ENCODE results near the gene CDH5. TPM values are rescaled to one million over a fixed set of nuclear protein-coding genes. Genes with fewer than 3 reads are reported as not detected.

Gene CDH5
- total RNA-seq, 1 experiment from 2014 or later: 0.25 TPM

DNA sequence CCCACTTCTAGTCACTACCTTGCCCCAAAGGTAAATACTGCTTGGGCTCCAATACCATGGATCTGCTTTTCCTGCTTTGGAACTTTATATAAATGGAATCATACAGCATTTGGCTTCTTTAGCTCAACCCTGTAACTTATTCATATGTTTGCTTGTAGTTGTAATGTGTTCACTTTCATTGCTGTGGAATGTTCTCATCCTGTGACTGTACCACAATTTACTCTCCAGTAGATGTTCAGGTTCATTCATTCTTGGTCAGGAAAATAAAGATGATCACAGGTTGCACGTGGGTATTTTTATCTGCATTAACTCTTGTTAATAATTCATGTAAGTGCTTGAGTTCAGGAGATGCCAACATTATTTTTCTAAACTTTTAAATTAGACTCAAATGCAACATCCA lies 53.9 kb downstream of the CDH5 start:
- Mint-ChIP-seq H3K9me3 (ENCODE audit: unreplicated experiment) (no peaks in the 10 kb centered on the region), H3K36me3 (ENCODE audit: insufficient read depth, unreplicated experiment) (no peaks in the 10 kb centered on the region), H3K27me3 (ENCODE audit: insufficient read depth, unreplicated experiment) (peaks cover 11% of the 10 kb centered on the region), H3K4me3 (ENCODE audit: unreplicated experiment) (no peak overlapping the region), H3K27ac (ENCODE audit: unreplicated experiment) (no peak overlapping the region), H3K4me1 (ENCODE audit: low read depth, unreplicated experiment) (no peaks in the 10 kb centered on the region)
- no TSS peak for BruUV-seq (replicated peaks)
- TF ChIP-seq, protein P1, sequence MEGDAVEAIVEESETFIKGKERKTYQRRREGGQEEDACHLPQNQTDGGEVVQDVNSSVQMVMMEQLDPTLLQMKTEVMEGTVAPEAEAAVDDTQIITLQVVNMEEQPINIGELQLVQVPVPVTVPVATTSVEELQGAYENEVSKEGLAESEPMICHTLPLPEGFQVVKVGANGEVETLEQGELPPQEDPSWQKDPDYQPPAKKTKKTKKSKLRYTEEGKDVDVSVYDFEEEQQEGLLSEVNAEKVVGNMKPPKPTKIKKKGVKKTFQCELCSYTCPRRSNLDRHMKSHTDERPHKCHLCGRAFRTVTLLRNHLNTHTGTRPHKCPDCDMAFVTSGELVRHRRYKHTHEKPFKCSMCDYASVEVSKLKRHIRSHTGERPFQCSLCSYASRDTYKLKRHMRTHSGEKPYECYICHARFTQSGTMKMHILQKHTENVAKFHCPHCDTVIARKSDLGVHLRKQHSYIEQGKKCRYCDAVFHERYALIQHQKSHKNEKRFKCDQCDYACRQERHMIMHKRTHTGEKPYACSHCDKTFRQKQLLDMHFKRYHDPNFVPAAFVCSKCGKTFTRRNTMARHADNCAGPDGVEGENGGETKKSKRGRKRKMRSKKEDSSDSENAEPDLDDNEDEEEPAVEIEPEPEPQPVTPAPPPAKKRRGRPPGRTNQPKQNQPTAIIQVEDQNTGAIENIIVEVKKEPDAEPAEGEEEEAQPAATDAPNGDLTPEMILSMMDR (IDR thresholded peaks at IDR 0.05; ENCODE audit: insufficient read depth in 1 of 2, low read depth in 1 of 2, low read length in 1 of 2, severe bottlenecking in 1 of 2, unreplicated experiment in 1 of 2): no peak
- POLR2A ChIA-PET: no interaction called here
- no peaks in the 10 kb centered on the region for H3K4me1 ChIP-seq
- no peaks in the 10 kb centered on the region; the same call in none of the 2 replicates for H3K9me3 ChIP-seq
- no peaks in the 10 kb centered on the region for H3K36me3 ChIP-seq (ENCODE audit: control insufficient read depth, insufficient read depth, low read length)
- H3K27me3 ChIP-seq (replicated peaks; ENCODE audit: control insufficient read depth, insufficient read depth, low read length): peaks cover 2% of the 10 kb centered on the region
- no peak for DNase-seq
- CTCF ChIA-PET: no interaction called here
- intact Hi-C loops (cut with micrococcal nuclease; ENCODE audit: unreplicated experiment): no loop called here
- no peak overlapping the region for H3K4me3 ChIP-seq (ENCODE audit: low read depth, low read length)

DNA sequence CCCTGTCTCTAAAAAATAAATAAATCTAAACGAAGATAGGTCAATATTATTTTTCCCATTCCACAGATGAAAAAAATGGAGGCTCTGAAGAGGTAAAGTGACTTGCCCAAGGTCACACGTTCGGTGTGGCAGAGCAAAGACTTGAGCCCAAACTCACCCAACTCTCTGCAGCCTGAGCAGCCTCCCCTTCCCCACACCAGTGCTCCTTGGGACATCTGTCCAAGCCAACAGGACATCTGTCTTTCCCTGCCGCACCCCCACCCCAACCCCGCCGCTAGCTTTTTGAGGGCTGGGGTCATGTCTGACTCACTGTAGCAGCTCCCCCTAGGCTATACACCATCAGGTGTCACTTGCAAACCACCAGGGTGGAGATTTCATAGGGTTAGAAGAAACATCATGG lies 55.4 kb downstream of the CDH5 start:
- H3K27ac Mint-ChIP-seq (ENCODE audit: unreplicated experiment): no peak overlapping the region
- H3K4me3 Mint-ChIP-seq (ENCODE audit: unreplicated experiment): no peak overlapping the region
- H3K4me3 ChIP-seq (ENCODE audit: low read depth, low read length): no peak overlapping the region
- DNase-seq: no peak
- H3K9me3 ChIP-seq: no peaks in the 10 kb centered on the region; the same call in 1 of the 2 replicates
- intact Hi-C loops (cut with micrococcal nuclease; ENCODE audit: unreplicated experiment): no loop called here
- H3K27me3 ChIP-seq (replicated peaks; ENCODE audit: control insufficient read depth, insufficient read depth, low read length): peaks cover 7% of the 10 kb centered on the region
- ChIA-PET POLR2A (no interaction called here), CTCF (no interaction called here)
- no peaks in the 10 kb centered on the region for H3K9me3 Mint-ChIP-seq (ENCODE audit: unreplicated experiment)
- TF ChIP-seq, protein P1 (IDR thresholded peaks at IDR 0.05; ENCODE audit: insufficient read depth in 1 of 2, low read depth in 1 of 2, low read length in 1 of 2, severe bottlenecking in 1 of 2, unreplicated experiment in 1 of 2): no peak
- BruUV-seq (replicated peaks): no TSS peak
- H3K36me3 ChIP-seq (ENCODE audit: control insufficient read depth, insufficient read depth, low read length): no peaks in the 10 kb centered on the region
- peaks cover 17% of the 10 kb centered on the region for H3K27me3 Mint-ChIP-seq (ENCODE audit: insufficient read depth, unreplicated experiment)
- no peaks in the 10 kb centered on the region for H3K36me3 Mint-ChIP-seq (ENCODE audit: insufficient read depth, unreplicated experiment)
- H3K4me1 Mint-ChIP-seq (ENCODE audit: low read depth, unreplicated experiment): peaks cover 6% of the 10 kb centered on the region
- H3K4me1 ChIP-seq: no peaks in the 10 kb centered on the region

DNA sequence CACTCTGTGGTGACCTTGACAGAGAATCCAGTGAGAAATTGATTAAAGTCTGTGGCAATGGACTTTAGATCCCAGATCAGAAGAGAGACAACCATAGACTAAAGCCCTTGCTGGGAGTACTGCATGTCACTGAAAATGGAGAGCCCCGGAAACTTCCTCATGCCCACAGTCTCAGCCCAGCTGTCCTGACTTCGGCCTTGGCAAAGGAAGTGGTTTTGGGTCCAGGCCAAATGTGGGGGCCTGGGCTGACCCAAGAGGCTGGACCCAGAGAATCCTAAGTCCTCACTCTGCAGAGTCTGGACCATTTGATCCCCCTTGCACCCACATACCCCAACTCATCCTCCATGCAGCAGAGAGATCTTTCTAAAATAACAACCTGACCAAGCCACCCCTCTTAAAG lies 55.9 kb downstream of the CDH5 start:
- H3K4me3 Mint-ChIP-seq (ENCODE audit: unreplicated experiment): no peak overlapping the region
- no peak for DNase-seq
- Histone ChIP-seq H3K9me3 (no peaks in the 10 kb centered on the region; the same call in 1 of the 2 replicates), H3K27me3 (replicated peaks; ENCODE audit: control insufficient read depth, insufficient read depth, low read length) (peaks cover 7% of the 10 kb centered on the region), H3K36me3 (ENCODE audit: control insufficient read depth, insufficient read depth, low read length) (no peaks in the 10 kb centered on the region), H3K4me3 (ENCODE audit: low read depth, low read length) (no peak overlapping the region), H3K4me1 (no peaks in the 10 kb centered on the region)
- ChIA-PET CTCF (no interaction called here), POLR2A (no interaction called here)
- BruUV-seq (replicated peaks): no TSS peak
- no peaks in the 10 kb centered on the region for H3K9me3 Mint-ChIP-seq (ENCODE audit: unreplicated experiment)
- peaks cover 6% of the 10 kb centered on the region for H3K4me1 Mint-ChIP-seq (ENCODE audit: low read depth, unreplicated experiment)
- TF ChIP-seq, protein P1 (IDR thresholded peaks at IDR 0.05; ENCODE audit: insufficient read depth in 1 of 2, low read depth in 1 of 2, low read length in 1 of 2, severe bottlenecking in 1 of 2, unreplicated experiment in 1 of 2): no peak
- peaks cover 17% of the 10 kb centered on the region for H3K27me3 Mint-ChIP-seq (ENCODE audit: insufficient read depth, unreplicated experiment)
- intact Hi-C loops (cut with micrococcal nuclease; ENCODE audit: unreplicated experiment): no loop called here
- H3K36me3 Mint-ChIP-seq (ENCODE audit: insufficient read depth, unreplicated experiment): no peaks in the 10 kb centered on the region
- no peak overlapping the region for H3K27ac Mint-ChIP-seq (ENCODE audit: unreplicated experiment)
